Measurements from ENCODE around the gene CBX1.
"Not testable (repeated sequence)": the region's sequence is repeated elsewhere in the genome, so short reads cannot be mapped to it uniquely, and the experiment has no call there.

Gene CBX1

GRCh38 chr17:48048384-48049126, 52.7 kb downstream of the CBX1 start:
- DNase-seq: no peak

GRCh38 chr17:48047741-48048383, 53.4 kb downstream of the CBX1 start, which contains the start of gene NFE2L1:
NFE2L1 (plus strand) TSS chr17:48048359; CDS start chr17:48051119, 2,760 bp downstream.
- peak; percentile 99 for DNase-seq

- no peak for DNase-seq
Measured at GRCh38 chr17:48047113-48047740, 54.1 kb downstream of the CBX1 start.

GRCh38 chr17:48046296-48046695, 55.0 kb downstream of the CBX1 start:
- no peak for DNase-seq

- DNase-seq: peak; percentile 74
Measured at GRCh38 chr17:48045316-48046001, 55.8 kb downstream of the CBX1 start.

- no peak for DNase-seq
Measured at GRCh38 chr17:48044851-48045250, 56.4 kb downstream of the CBX1 start.

- DNase-seq: peak; percentile 87
Measured at GRCh38 chr17:48043176-48043575, 58.1 kb downstream of the CBX1 start.

GRCh38 chr17:48038687-48039086, 62.6 kb downstream of the CBX1 start:
- no peak for DNase-seq

- DNase-seq: no peak
Measured at GRCh38 chr17:48037838-48038323, 63.4 kb downstream of the CBX1 start.

GRCh38 chr17:48037036-48037837, 64.0 kb downstream of the CBX1 start, which contains the start of gene COPZ2:
COPZ2 (minus strand) TSS chr17:48037797; CDS start chr17:48037777, 20 bp downstream.
- DNase-seq: no peak

GRCh38 chr17:48036693-48037035, 64.6 kb downstream of the CBX1 start:
- DNase-seq: no peak

GRCh38 chr17:48034734-48035133, 66.5 kb downstream of the CBX1 start:
- not testable (repeated sequence) for DNase-seq

GRCh38 chr17:48031966-48032365, 69.3 kb downstream of the CBX1 start:
- no peak for DNase-seq

GRCh38 chr17:48030531-48030930, 70.7 kb downstream of the CBX1 start:
- DNase-seq: no peak

GRCh38 chr17:48028736-48029135, 72.5 kb downstream of the CBX1 start:
- no peak for DNase-seq

GRCh38 chr17:48027322-48027981, 73.8 kb downstream of the CBX1 start:
- no peak for DNase-seq

- DNase-seq: peak; percentile 82
Measured at GRCh38 chr17:48026502-48027321, 74.6 kb downstream of the CBX1 start.

- DNase-seq: peak; percentile 16
Measured at GRCh38 chr17:48025904-48026501, 75.3 kb downstream of the CBX1 start.

GRCh38 chr17:48025040-48025903, 76.0 kb downstream of the CBX1 start:
- DNase-seq: peak; percentile 96
